Measurements from ENCODE around the gene NPHP1.

NPHP1 gene

GRCh38 chr2:110107092-110108079 lies 97.4 kb downstream of the NPHP1 start:
- DNase-seq: no peak
- no peaks in the 10 kb centered on the region for H3K27me3 ChIP-seq (replicated peaks)
- H3K4me3 ChIP-seq (ENCODE audit: low read depth, low read length): no peak overlapping the region
- H3K27ac ChIP-seq: no peak overlapping the region
- in situ Hi-C loops (cut with HindIII; ENCODE audit: low pct_ligation_motif_present, low sequenced_read_pairs): no loop called here
- no peaks in the 10 kb centered on the region for H3K36me3 ChIP-seq (replicated peaks)
- TF ChIP-seq CTCF (IDR thresholded peaks at IDR 0.05; ENCODE audit: low read depth, low read length, missing control alignments): no peak

GRCh38 chr2:110106642-110107041 lies 98.2 kb downstream of the NPHP1 start:
- in situ Hi-C loops (cut with HindIII; ENCODE audit: low pct_ligation_motif_present, low sequenced_read_pairs): no loop called here
- no peak overlapping the region for H3K27ac ChIP-seq
- no peak for TF ChIP-seq CTCF (IDR thresholded peaks at IDR 0.05; ENCODE audit: low read depth, low read length, missing control alignments)
- H3K36me3 ChIP-seq (replicated peaks): no peaks in the 10 kb centered on the region
- no peak overlapping the region for H3K4me3 ChIP-seq (ENCODE audit: low read depth, low read length)
- no peak for DNase-seq
- no peaks in the 10 kb centered on the region for H3K27me3 ChIP-seq (replicated peaks)

DNA sequence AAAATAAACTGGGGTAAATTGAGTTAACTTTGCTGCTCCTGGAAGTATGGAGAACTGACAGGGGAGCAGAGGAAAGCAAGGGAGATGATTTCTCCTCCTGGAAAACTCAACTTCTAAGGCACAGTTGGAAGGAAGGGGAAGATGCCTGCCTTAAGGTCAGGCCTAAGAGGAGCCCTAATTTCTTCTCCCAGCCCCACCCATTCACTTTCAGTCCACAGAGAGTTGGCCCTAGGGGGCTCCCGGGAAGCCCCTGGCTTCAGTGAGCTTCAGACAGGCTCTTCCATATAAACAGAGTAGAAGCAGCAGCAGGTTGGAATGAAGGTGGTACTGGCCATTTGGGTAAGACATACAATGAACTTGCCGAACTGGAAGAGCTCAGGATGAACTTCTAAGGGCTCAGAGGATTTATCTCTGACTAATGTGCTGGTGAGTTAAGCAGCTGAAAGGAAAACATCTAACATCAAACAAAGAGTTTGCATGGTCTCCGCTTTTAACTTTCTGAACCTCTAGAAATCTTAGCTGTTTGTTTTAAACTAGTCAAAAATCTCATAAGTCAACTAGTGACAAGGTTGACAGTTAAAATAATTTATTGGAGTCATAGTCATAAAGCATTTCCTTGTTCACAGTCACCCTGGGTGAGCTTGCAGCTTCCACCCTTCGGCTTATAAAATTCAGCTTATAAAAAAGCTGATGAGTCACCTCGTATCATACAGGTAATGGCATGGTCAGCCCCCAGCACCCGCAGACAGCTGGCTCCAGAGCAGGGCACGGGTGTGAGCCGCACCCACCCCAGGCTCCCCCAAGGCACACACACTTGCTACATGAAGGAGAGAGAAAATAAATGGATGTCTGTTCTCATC lies 99.0 kb downstream of the NPHP1 start:
- TF ChIP-seq CTCF (IDR thresholded peaks at IDR 0.05; ENCODE audit: low read depth, low read length, missing control alignments): no peak
- no peak overlapping the region for H3K4me3 ChIP-seq (ENCODE audit: low read depth, low read length)
- H3K27ac ChIP-seq: no peak overlapping the region
- H3K36me3 ChIP-seq (replicated peaks): no peaks in the 10 kb centered on the region
- in situ Hi-C loops (cut with HindIII; ENCODE audit: low pct_ligation_motif_present, low sequenced_read_pairs): no loop called here
- no peaks in the 10 kb centered on the region for H3K27me3 ChIP-seq (replicated peaks)
- DNase-seq: no peak

GRCh38 chr2:110105183-110105582 lies 99.6 kb downstream of the NPHP1 start:
- Histone ChIP-seq H3K27me3 (replicated peaks) (no peaks in the 10 kb centered on the region), H3K4me3 (ENCODE audit: low read depth, low read length) (no peak overlapping the region), H3K27ac (no peak overlapping the region), H3K36me3 (replicated peaks) (no peaks in the 10 kb centered on the region)
- no peak for TF ChIP-seq CTCF (IDR thresholded peaks at IDR 0.05; ENCODE audit: low read depth, low read length, missing control alignments)
- in situ Hi-C loops (cut with HindIII; ENCODE audit: low pct_ligation_motif_present, low sequenced_read_pairs): no loop called here
- DNase-seq: no peak

GRCh38 chr2:110104025-110104771 lies 100.6 kb downstream of the NPHP1 start:
- no peaks in the 10 kb centered on the region for H3K27me3 ChIP-seq (replicated peaks)
- no peak overlapping the region for H3K4me3 ChIP-seq (ENCODE audit: low read depth, low read length)
- DNase-seq: no peak
- no peak for TF ChIP-seq CTCF (IDR thresholded peaks at IDR 0.05; ENCODE audit: low read depth, low read length, missing control alignments)
- H3K36me3 ChIP-seq (replicated peaks): no peaks in the 10 kb centered on the region
- no peak overlapping the region for H3K27ac ChIP-seq
- in situ Hi-C loops (cut with HindIII; ENCODE audit: low pct_ligation_motif_present, low sequenced_read_pairs): no loop called here

Measured in brain microvascular endothelial cell (primary cell).